GM12878 (cell line): ENCODE results near the gene COQ4.

Experiments used
- ASH2L ChIP-seq: fragments of 300-600, 200-600 bp; sonication (generic); IDR thresholded peaks from 2 replicates; pipeline ENCODE4 v1.6.1; 2017; ENCODE audit warnings: low read depth, mild to moderate bottlenecking, borderline replicate concordance
- CEBPB ChIP-seq, 2 experiments: fragments of 150-350 bp in 1 of 2; IDR thresholded peaks; 2 replicates each; pipeline ENCODE4 v1.6.1; 2012 to 2014; ENCODE audit warnings: low read depth in 2 of 2, low read length in 2 of 2, borderline replicate concordance in 1 of 2, inconsistent platforms in 1 of 2
- CTCF ChIP-seq, 3 experiments: IDR thresholded peaks in 2 of 3; conservative IDR thresholded peaks in 1 of 3; 2 replicates each; pipeline ENCODE4 v1.5.1; 2011; ENCODE audit warnings: low read depth in 3 of 3, low read length in 3 of 3, mild to moderate bottlenecking in 3 of 3, control low read depth in 2 of 3, moderate library complexity in 2 of 3, inconsistent platforms in 1 of 3, mixed read lengths in 1 of 3; ENCODE audit not compliant: control insufficient read depth in 2 of 3, insufficient read depth in 1 of 3; ENCODE audit errors: extremely low read depth in 1 of 3
- EP300 ChIP-seq, 2 experiments: fragments of 150-350 bp in 1 of 2; IDR thresholded peaks; 2 replicates each; pipeline ENCODE4 v1.6.1; 2011 to 2012; ENCODE audit warnings: low read depth in 2 of 2, low read length in 2 of 2, borderline replicate concordance in 1 of 2, improper control_type of control experiment in 1 of 2, inconsistent platforms in 1 of 2; ENCODE audit not compliant: control insufficient read depth in 1 of 2
- GATAD2B ChIP-seq: fragments of 450-650 bp; conservative IDR thresholded peaks from 2 replicates; pipeline ENCODE4 v1.6.1; 2017; ENCODE audit warnings: low read depth, mild to moderate bottlenecking, moderate library complexity
- MLLT1 ChIP-seq: fragments of 450-650 bp; IDR thresholded peaks from 2 replicates; pipeline ENCODE4 v1.6.1; 2016; ENCODE audit warnings: mild to moderate bottlenecking
- NRF1 ChIP-seq: conservative IDR thresholded peaks from 2 replicates; pipeline ENCODE4 v1.6.1; 2011; ENCODE audit warnings: mild to moderate bottlenecking, low read depth, low read length, improper control_type of control experiment
- POLR2AphosphoS5 ChIP-seq: IDR thresholded peaks from 2 replicates; pipeline ENCODE4 v1.6.1; 2011; ENCODE audit warnings: mild to moderate bottlenecking, low read length, inconsistent platforms
- SMAD1 ChIP-seq: fragments of 450-650 bp; IDR thresholded peaks from 2 replicates; pipeline ENCODE4 v1.6.1; 2018; ENCODE audit warnings: mild to moderate bottlenecking, low read depth; ENCODE audit not compliant: partially characterized antibody
- SRF ChIP-seq, 2 experiments: IDR thresholded peaks; 2 replicates each; pipeline ENCODE4 v1.6.1; 2011; ENCODE audit warnings: low read depth in 2 of 2, low read length in 2 of 2, mild to moderate bottlenecking in 1 of 2, moderate library complexity in 1 of 2
- STAT1 ChIP-seq: fragments of 450-650 bp; conservative IDR thresholded peaks from 2 replicates; pipeline ENCODE4 v1.6.1; 2014; ENCODE audit warnings: antibody characterized with exemption, mild to moderate bottlenecking
- TAF1 ChIP-seq: IDR thresholded peaks from 2 replicates; pipeline ENCODE4 v1.6.1; 2011; ENCODE audit warnings: mild to moderate bottlenecking, low read depth, low read length, borderline replicate concordance
- ZNF274 ChIP-seq: IDR thresholded peaks from one replicate; pipeline ENCODE4 v1.8.0; 2011; ENCODE audit not compliant: insufficient read length, insufficient read depth
- TF ChIP-seq, protein P1 (sequence below): IDR thresholded peaks from 2 replicates; pipeline ENCODE4 v1.6.1; 2011; ENCODE audit warnings: borderline replicate concordance, low read depth, mild to moderate bottlenecking, moderate library complexity, low read length; ENCODE audit not compliant: insufficient read depth, poor library complexity, severe bottlenecking

DNA sequence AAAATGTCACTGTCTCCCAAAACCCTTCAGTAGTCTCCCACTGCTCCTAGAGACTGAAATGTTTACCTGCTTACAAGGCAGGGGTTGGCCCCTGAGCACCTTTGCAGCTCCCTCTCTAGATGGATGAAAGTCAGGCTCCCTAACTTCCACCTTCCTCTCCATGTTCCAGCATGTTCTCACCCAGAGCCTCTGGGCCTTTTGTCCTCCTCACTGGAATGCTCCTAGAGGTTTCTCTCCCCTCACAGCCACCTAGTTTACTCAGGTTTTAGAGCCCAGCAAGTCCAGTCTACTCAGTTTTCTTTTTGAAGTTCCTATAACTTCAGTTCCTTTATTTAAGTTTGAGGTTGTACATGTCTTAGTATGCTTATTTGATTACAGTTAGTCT lies 47.7 kb downstream of the COQ4 start:
- no peak for TF ChIP-seq GATAD2B
- TF ChIP-seq SMAD1: no peak
- TF ChIP-seq SRF (IDR thresholded peaks at IDR 0.05; ENCODE audit: low read depth in 2 of 2, low read length in 2 of 2): no peak
- no peak for TF ChIP-seq POLR2AphosphoS5
- no peak for TF ChIP-seq CTCF (IDR thresholded peaks at IDR 0.05 in 2 of 3, conservative IDR thresholded peaks at IDR 0.05 in 1 of 3; ENCODE audit: control insufficient read depth in 2 of 3, extremely low read depth in 1 of 3, insufficient read depth in 1 of 3, low read depth in 3 of 3, low read length in 3 of 3)
- no peak for TF ChIP-seq EP300 (IDR thresholded peaks at IDR 0.05; ENCODE audit: borderline replicate concordance in 1 of 2, control insufficient read depth in 1 of 2, low read depth in 2 of 2, low read length in 2 of 2)
- TF ChIP-seq NRF1: no peak
- TF ChIP-seq MLLT1: no peak
- TF ChIP-seq ASH2L: no peak
- TF ChIP-seq, protein P1, sequence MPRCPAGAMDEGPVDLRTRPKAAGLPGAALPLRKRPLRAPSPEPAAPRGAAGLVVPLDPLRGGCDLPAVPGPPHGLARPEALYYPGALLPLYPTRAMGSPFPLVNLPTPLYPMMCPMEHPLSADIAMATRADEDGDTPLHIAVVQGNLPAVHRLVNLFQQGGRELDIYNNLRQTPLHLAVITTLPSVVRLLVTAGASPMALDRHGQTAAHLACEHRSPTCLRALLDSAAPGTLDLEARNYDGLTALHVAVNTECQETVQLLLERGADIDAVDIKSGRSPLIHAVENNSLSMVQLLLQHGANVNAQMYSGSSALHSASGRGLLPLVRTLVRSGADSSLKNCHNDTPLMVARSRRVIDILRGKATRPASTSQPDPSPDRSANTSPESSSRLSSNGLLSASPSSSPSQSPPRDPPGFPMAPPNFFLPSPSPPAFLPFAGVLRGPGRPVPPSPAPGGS: no peak
- no peak for TF ChIP-seq CEBPB (IDR thresholded peaks at IDR 0.05; ENCODE audit: borderline replicate concordance in 1 of 2, low read depth in 2 of 2, low read length in 2 of 2)
- no peak for TF ChIP-seq ZNF274
- TF ChIP-seq TAF1: no peak
- no peak for TF ChIP-seq STAT1
